ENCODE data around the gene CCT8. TPM values are rescaled to one million over a fixed set of nuclear protein-coding genes. Genes with fewer than 3 reads are reported as not detected.

Gene CCT8
- total RNA-seq, 1 donor from 2014 or later = 198 TPM

Other genes with a start within 250 kb of the CCT8 start
- gene LTN1, start 80.8 kb downstream of the CCT8 start, total RNA-seq = 40.8 TPM
- gene RWDD2B, start 54.3 kb downstream of the CCT8 start, total RNA-seq = 5.2 TPM
- gene USP16, start 49.0 kb downstream of the CCT8 start, total RNA-seq = 27.5 TPM
- gene MAP3K7CL, start 57.0 kb upstream of the CCT8 start, total RNA-seq = 0.98 TPM
- 52.9 TPM for gene BACH1, start 225.3 kb upstream of the CCT8 start, total RNA-seq

All from temporal lobe (tissue), 1 donor.